SU-DHL-6 (cell line): ENCODE measurements around the gene SRSF5.

Source experiments
- EZH2phosphoT487 ChIP-seq: fragments of 200-600 bp; sonication (generic), shearing (Covaris generic); conservative IDR thresholded peaks from 2 replicates; pipeline ENCODE4 v1.6.1; 2018; ENCODE audit warnings: mild to moderate bottlenecking, antibody characterized with exemption, low read length, moderate library complexity, mixed read lengths
- TF ChIP-seq, protein P1 (sequence below): fragments of 200-600 bp; sonication (generic); IDR thresholded peaks from one replicate; pipeline ENCODE4 v1.5.1; 2017; ENCODE audit warnings: antibody characterized with exemption, mild to moderate bottlenecking, low read length, moderate library complexity; ENCODE audit not compliant: insufficient read depth, poor library complexity, severe bottlenecking

DNA sequence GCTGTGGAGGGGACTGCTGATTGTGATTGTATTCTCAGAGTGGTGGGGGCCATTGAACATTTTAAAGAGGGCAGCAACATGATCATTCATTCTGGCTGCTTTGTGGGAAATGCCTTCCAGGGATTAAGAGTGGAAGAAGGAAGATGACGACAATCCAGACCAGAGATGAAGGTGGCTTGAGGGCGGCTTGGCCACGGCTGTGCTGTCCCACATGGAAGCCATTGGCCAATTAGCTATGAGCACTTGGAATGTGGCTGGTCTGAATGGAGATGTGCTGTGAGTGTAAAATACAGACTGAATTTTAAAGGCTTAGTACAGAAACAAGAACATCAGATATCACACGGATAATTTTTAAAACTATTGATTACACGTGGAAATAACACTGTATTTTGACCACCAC lies 49.3 kb downstream of the SRSF5 start:
- TF ChIP-seq, protein P1, sequence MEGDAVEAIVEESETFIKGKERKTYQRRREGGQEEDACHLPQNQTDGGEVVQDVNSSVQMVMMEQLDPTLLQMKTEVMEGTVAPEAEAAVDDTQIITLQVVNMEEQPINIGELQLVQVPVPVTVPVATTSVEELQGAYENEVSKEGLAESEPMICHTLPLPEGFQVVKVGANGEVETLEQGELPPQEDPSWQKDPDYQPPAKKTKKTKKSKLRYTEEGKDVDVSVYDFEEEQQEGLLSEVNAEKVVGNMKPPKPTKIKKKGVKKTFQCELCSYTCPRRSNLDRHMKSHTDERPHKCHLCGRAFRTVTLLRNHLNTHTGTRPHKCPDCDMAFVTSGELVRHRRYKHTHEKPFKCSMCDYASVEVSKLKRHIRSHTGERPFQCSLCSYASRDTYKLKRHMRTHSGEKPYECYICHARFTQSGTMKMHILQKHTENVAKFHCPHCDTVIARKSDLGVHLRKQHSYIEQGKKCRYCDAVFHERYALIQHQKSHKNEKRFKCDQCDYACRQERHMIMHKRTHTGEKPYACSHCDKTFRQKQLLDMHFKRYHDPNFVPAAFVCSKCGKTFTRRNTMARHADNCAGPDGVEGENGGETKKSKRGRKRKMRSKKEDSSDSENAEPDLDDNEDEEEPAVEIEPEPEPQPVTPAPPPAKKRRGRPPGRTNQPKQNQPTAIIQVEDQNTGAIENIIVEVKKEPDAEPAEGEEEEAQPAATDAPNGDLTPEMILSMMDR = no peak
- TF ChIP-seq EZH2phosphoT487 = no peak
